Tibial nerve (tissue), 4 donors: Measurements from ENCODE around the gene ADRM1. TPM values are rescaled to one million over a fixed set of nuclear protein-coding genes. Genes with fewer than 3 reads are reported as not detected.

Experiments used
- DNase-seq, 2 donors: peaks; one replicate each; pipeline ENCODE4 v3.0.0-alpha.2; 2019; ENCODE audit warnings: low spot score in 2 of 2
- H3K27ac ChIP-seq, 4 donors: fragments of 200-600 bp; sonication (generic) in 3 of 4; one replicate each; pipeline ENCODE4 v1.5.1; 2017 to 2019; ENCODE audit warnings: mild to moderate bottlenecking in 1 of 4
- H3K27me3 ChIP-seq, 2 donors: fragments of 200-600 bp; sonication (generic) in 1 of 2; one replicate each; pipeline versions ENCODE4 v1.5.1 to v1.6.0; 2017 to 2019
- H3K36me3 ChIP-seq, 3 donors: fragments of 200-600 bp; sonication (generic); one replicate each; pipeline ENCODE4 v1.5.1; 2018 to 2019
- H3K4me1 ChIP-seq, 4 donors: fragments of 200-600 bp; sonication (generic) in 3 of 4; one replicate each; pipeline ENCODE4 v1.5.1; 2017 to 2019
- H3K4me3 ChIP-seq, 4 donors: fragments of 200-600 bp; sonication (generic) in 3 of 4; one replicate each; pipeline ENCODE4 v1.5.1; 2017 to 2019; ENCODE audit warnings: mild to moderate bottlenecking in 1 of 4, moderate library complexity in 1 of 4
- H3K9me3 ChIP-seq, 4 donors: fragments of 200-600 bp; sonication (generic) in 3 of 4; one replicate each; pipeline ENCODE4 v1.5.1; 2017 to 2019
- CTCF ChIP-seq, 5 experiments: fragments of 200-600 bp in 3 of 5; fragments of 450-650 bp in 2 of 5; sonication (generic) in 3 of 5; IDR thresholded peaks; one replicate each; pipeline ENCODE4 v1.5.1; 2016 to 2019; ENCODE audit warnings: antibody characterized with exemption in 5 of 5, mild to moderate bottlenecking in 3 of 5, moderate library complexity in 2 of 5
- EP300 ChIP-seq, 2 donors: sonication (generic); formaldehyde crosslinking; IDR thresholded peaks; one replicate each; pipeline ENCODE4 v1.6.1; 2017; ENCODE audit warnings: antibody characterized with exemption in 2 of 2, mild to moderate bottlenecking in 1 of 2
- POLR2A ChIP-seq, 2 donors: fragments of 450-650 bp; IDR thresholded peaks; one replicate each; pipeline ENCODE4 v1.6.1; 2017; ENCODE audit warnings: antibody characterized with exemption in 2 of 2, mild to moderate bottlenecking in 2 of 2, moderate library complexity in 2 of 2
- WGBS, 2 donors: methylation state at CpG; one replicate each; pipeline ENCODE4 v1.1.5; 2018; 5-methylcytosine and 5-hydroxymethylcytosine counted together
- total RNA-seq, 4 donors: library from RNA; depleted of rRNA; stranded (reverse); fragments of >200 nt; gene quantifications; one replicate each; pipeline ENCODE4 v1.1.0, GENCODE V29; 2016

The ADRM1 gene
- total RNA-seq, 4 donors from 2014 or later, result 111 to 132 (median 129) TPM

GRCh38 chr20:62269871-62270270, 32.9 kb upstream of the ADRM1 start:
- no peak for DNase-seq
- 88 to 89% methylated on average over 15 to 17 of the region's 17 CpGs for WGBS, 2 donors
- no peaks in the 10 kb centered on the region for H3K9me3 ChIP-seq
- TF ChIP-seq POLR2A (IDR thresholded peaks at IDR 0.05) (no peak), EP300 (IDR thresholded peaks at IDR 0.05) (no peak), CTCF (IDR thresholded peaks at IDR 0.05) (no peak)
- no peaks in the 10 kb centered on the region for H3K27me3 ChIP-seq
- no peaks in the 10 kb centered on the region for H3K4me1 ChIP-seq
- no peak overlapping the region for H3K27ac ChIP-seq
- no peak overlapping the region for H3K4me3 ChIP-seq
- H3K36me3 ChIP-seq, result peaks cover 0 to 87% (median 5%) of the 10 kb centered on the region in 3 donors

GRCh38 chr20:62272200-62272599, 30.6 kb upstream of the ADRM1 start:
- H3K4me3 ChIP-seq, result no peak overlapping the region
- TF ChIP-seq EP300 (IDR thresholded peaks at IDR 0.05), result no peak
- no peak for TF ChIP-seq CTCF (IDR thresholded peaks at IDR 0.05)
- TF ChIP-seq POLR2A (IDR thresholded peaks at IDR 0.05), result no peak
- no peaks in the 10 kb centered on the region for H3K9me3 ChIP-seq
- WGBS, 2 donors, result 85 to 100% methylated on average over 2 to 9 of the region's 10 CpGs
- no peaks in the 10 kb centered on the region for H3K27me3 ChIP-seq
- DNase-seq, result no peak
- H3K4me1 ChIP-seq, result no peaks in the 10 kb centered on the region
- H3K36me3 ChIP-seq, result peaks cover 0 to 87% (median 5%) of the 10 kb centered on the region in 3 donors
- no peak overlapping the region for H3K27ac ChIP-seq

- H3K9me3 ChIP-seq, result no peaks in the 10 kb centered on the region
- no peak overlapping the region for H3K27ac ChIP-seq
- H3K4me3 ChIP-seq, result no peak overlapping the region
- 94 to 96% methylated on average over 18 of the region's 18 CpGs for WGBS, 2 donors
- H3K27me3 ChIP-seq, result no peaks in the 10 kb centered on the region
- DNase-seq, result no peak
- peaks cover 0 to 84% (median 5%) of the 10 kb centered on the region in 3 donors for H3K36me3 ChIP-seq
- TF ChIP-seq POLR2A (IDR thresholded peaks at IDR 0.05), result no peak
- no peaks in the 10 kb centered on the region for H3K4me1 ChIP-seq
Measured at GRCh38 chr20:62273416-62273815, 29.4 kb upstream of the ADRM1 start.

DNA sequence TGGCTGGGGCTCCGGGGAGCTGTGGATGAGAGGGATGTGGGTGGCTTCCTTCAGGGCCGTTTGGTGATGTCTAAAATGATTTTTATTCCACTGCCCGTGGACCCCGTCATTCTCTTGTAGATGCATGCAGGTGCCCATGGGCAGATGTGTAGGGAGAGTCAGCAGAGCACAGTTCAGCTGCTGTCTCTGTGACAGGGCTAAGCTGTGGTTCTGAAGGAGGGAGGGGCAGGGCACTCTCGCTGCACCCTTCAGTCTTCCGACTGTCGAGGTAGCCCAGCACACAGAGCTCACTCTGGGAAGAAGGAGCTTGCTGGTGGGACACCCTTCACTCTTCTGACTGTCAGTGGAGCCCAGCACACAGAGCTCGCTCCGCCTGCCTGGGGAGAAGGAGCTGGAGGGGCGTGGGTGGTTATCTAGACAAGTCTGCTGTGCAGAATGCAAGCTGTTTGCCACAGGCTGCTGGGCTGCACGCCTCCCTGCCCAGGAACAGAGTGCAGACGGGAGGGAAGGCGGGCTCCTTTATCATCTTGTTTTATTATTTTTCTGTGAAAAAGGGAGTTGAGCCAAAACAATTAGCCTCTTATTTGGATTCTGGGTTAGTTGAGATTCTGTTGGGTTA, 28.4 kb upstream of the ADRM1 start:
- Histone ChIP-seq H3K36me3 (peaks cover 0 to 83% (median 8%) of the 10 kb centered on the region in 3 donors), H3K27me3 (no peaks in the 10 kb centered on the region)
- no peak for TF ChIP-seq CTCF (IDR thresholded peaks at IDR 0.05)
- no peak for TF ChIP-seq POLR2A (IDR thresholded peaks at IDR 0.05)
- TF ChIP-seq EP300 (IDR thresholded peaks at IDR 0.05), result no peak

GRCh38 chr20:62275219-62275618, 27.6 kb upstream of the ADRM1 start:
- Histone ChIP-seq H3K27me3 (no peaks in the 10 kb centered on the region), H3K9me3 (no peaks in the 10 kb centered on the region), H3K36me3 (peaks cover 0 to 85% (median 15%) of the 10 kb centered on the region in 3 donors), H3K4me1 (no peaks in the 10 kb centered on the region), H3K4me3 (no peak overlapping the region), H3K27ac (no peak overlapping the region)
- TF ChIP-seq POLR2A (IDR thresholded peaks at IDR 0.05), result no peak
- TF ChIP-seq EP300 (IDR thresholded peaks at IDR 0.05), result no peak
- no peak for TF ChIP-seq CTCF (IDR thresholded peaks at IDR 0.05)
- DNase-seq, result no peak
- 87 to 92% methylated on average over 10 of the region's 10 CpGs for WGBS, 2 donors

More for the DNA sequence above, 28.4 kb upstream of the ADRM1 start:
- Histone ChIP-seq H3K9me3 (no peaks in the 10 kb centered on the region), H3K4me3 (no peak overlapping the region), H3K4me1 (no peaks in the 10 kb centered on the region), H3K27ac (no peak overlapping the region)
- WGBS, 2 donors, result 76 to 78% methylated on average over 12 to 13 of the region's 13 CpGs
- no peak for DNase-seq
